Neural cell (in vitro differentiated cells): ENCODE results near the gene SMG9.

Experiments
- EP300 ChIP-seq: fragments of 450-650 bp; conservative IDR thresholded peaks from 2 replicates; pipeline ENCODE4 v1.6.1; 2014; ENCODE audit warnings: antibody characterized with exemption, mild to moderate bottlenecking, moderate library complexity; ENCODE audit not compliant: poor library complexity, severe bottlenecking
- EZH2 ChIP-seq: fragments of 200-600, 300-800 bp; shearing (Covaris generic), sonication (generic); IDR thresholded peaks from 2 replicates; pipeline ENCODE4 v1.6.1; 2014; ENCODE audit warnings: antibody characterized with exemption, low read length, borderline replicate concordance, mild to moderate bottlenecking; ENCODE audit not compliant: insufficient read depth, poor library complexity, severe bottlenecking
- POLR2AphosphoS5 ChIP-seq: IDR thresholded peaks from 2 replicates; pipeline ENCODE4 v1.6.1; 2012
- RAD21 ChIP-seq: fragments of 450-650 bp; conservative IDR thresholded peaks from 2 replicates; pipeline ENCODE4 v1.6.1; 2014; ENCODE audit warnings: antibody characterized with exemption, mild to moderate bottlenecking, moderate library complexity
- SMC3 ChIP-seq: fragments of 450-650 bp; conservative IDR thresholded peaks from 2 replicates; pipeline ENCODE4 v1.6.1; 2014; ENCODE audit warnings: antibody characterized with exemption, mild to moderate bottlenecking, moderate library complexity; ENCODE audit not compliant: poor library complexity
- TAF1 ChIP-seq: IDR thresholded peaks from 2 replicates; pipeline ENCODE4 v1.6.1; 2012; ENCODE audit warnings: low read depth
- TF ChIP-seq, protein P1 (sequence below): fragments of 450-650 bp; IDR thresholded peaks from 2 replicates; pipeline ENCODE4 v1.5.1; 2014; ENCODE audit warnings: antibody characterized with exemption, mild to moderate bottlenecking, moderate library complexity; ENCODE audit not compliant: poor library complexity, severe bottlenecking

DNA sequence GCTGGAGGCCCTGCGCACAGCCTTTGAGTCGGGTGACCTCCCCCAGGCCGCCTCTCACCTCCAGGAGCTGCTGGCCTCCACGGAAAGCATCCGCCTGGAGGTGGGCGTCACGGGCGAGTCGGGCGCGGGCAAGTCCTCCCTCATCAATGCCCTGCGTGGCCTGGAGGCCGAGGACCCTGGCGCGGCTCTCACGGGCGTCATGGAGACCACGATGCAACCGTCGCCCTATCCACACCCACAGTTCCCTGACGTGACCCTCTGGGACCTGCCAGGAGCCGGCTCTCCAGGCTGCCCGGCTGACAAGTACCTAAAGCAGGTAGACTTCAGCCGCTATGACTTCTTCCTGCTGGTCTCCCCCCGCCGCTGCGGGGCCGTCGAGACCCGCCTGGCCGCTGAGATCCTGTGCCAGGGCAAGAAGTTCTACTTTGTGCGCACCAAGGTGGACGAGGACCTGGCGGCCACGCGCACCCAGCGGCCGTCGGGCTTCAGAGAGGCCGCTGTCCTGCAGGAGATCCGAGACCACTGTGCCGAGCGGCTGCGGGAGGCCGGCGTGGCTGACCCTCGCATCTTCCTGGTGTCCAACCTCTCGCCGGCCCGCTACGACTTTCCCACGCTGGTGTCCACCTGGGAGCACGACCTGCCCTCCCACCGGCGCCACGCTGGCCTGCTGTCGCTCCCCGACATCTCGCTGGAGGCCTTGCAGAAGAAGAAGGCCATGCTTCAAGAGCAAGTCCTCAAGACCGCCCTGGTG, 36.0 kb downstream of the SMG9 start:
- no peak for TF ChIP-seq POLR2AphosphoS5
- TF ChIP-seq, protein P1, sequence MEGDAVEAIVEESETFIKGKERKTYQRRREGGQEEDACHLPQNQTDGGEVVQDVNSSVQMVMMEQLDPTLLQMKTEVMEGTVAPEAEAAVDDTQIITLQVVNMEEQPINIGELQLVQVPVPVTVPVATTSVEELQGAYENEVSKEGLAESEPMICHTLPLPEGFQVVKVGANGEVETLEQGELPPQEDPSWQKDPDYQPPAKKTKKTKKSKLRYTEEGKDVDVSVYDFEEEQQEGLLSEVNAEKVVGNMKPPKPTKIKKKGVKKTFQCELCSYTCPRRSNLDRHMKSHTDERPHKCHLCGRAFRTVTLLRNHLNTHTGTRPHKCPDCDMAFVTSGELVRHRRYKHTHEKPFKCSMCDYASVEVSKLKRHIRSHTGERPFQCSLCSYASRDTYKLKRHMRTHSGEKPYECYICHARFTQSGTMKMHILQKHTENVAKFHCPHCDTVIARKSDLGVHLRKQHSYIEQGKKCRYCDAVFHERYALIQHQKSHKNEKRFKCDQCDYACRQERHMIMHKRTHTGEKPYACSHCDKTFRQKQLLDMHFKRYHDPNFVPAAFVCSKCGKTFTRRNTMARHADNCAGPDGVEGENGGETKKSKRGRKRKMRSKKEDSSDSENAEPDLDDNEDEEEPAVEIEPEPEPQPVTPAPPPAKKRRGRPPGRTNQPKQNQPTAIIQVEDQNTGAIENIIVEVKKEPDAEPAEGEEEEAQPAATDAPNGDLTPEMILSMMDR: no peak
- TF ChIP-seq EP300: no peak
- no peak for TF ChIP-seq TAF1
- TF ChIP-seq RAD21: no peak
- no peak for TF ChIP-seq EZH2
- TF ChIP-seq SMC3: no peak
